SU-DHL-6 (cell line): ENCODE measurements around the gene DOC2B.

Source experiments
- EZH2phosphoT487 ChIP-seq: fragments of 200-600 bp; sonication (generic), shearing (Covaris generic); conservative IDR thresholded peaks from 2 replicates; pipeline ENCODE4 v1.6.1; 2018; ENCODE audit warnings: mild to moderate bottlenecking, antibody characterized with exemption, low read length, moderate library complexity, mixed read lengths
- TF ChIP-seq, protein P1 (sequence below): fragments of 200-600 bp; sonication (generic); IDR thresholded peaks from one replicate; pipeline ENCODE4 v1.5.1; 2017; ENCODE audit warnings: antibody characterized with exemption, mild to moderate bottlenecking, low read length, moderate library complexity; ENCODE audit not compliant: insufficient read depth, poor library complexity, severe bottlenecking

- TF ChIP-seq, protein P1, sequence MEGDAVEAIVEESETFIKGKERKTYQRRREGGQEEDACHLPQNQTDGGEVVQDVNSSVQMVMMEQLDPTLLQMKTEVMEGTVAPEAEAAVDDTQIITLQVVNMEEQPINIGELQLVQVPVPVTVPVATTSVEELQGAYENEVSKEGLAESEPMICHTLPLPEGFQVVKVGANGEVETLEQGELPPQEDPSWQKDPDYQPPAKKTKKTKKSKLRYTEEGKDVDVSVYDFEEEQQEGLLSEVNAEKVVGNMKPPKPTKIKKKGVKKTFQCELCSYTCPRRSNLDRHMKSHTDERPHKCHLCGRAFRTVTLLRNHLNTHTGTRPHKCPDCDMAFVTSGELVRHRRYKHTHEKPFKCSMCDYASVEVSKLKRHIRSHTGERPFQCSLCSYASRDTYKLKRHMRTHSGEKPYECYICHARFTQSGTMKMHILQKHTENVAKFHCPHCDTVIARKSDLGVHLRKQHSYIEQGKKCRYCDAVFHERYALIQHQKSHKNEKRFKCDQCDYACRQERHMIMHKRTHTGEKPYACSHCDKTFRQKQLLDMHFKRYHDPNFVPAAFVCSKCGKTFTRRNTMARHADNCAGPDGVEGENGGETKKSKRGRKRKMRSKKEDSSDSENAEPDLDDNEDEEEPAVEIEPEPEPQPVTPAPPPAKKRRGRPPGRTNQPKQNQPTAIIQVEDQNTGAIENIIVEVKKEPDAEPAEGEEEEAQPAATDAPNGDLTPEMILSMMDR, result no peak
- TF ChIP-seq EZH2phosphoT487, result no peak
These were observed 11.4 kb upstream of the DOC2B start for GRCh38 chr17:192666-193425.
